GM12892 (cell line): ENCODE results near the gene FAR2.

Source experiments
- DNase-seq: peaks from one replicate; pipeline ENCODE4 v3.0.0; 2011; ENCODE audit not compliant: insufficient read length
- FAIRE-seq: peaks from 2 replicates; lab custom pipeline; 2011; peaks lifted over from hg19 to GRCh38; lab: Jason Lieb, UNC
- POLR2A ChIP-seq: IDR thresholded peaks from 2 replicates; pipeline ENCODE4 v1.6.1; 2011; ENCODE audit warnings: low read depth, low read length, control low read depth
- POLR2AphosphoS5 ChIP-seq: IDR thresholded peaks from 2 replicates; pipeline ENCODE4 v1.6.1; 2011; ENCODE audit warnings: low read depth, low read length, control low read depth
- TAF1 ChIP-seq: IDR thresholded peaks from 2 replicates; pipeline ENCODE4 v1.6.1; 2011; ENCODE audit warnings: low read depth, mild to moderate bottlenecking, control low read depth, low read length, borderline replicate concordance

FAR2 gene

DNA sequence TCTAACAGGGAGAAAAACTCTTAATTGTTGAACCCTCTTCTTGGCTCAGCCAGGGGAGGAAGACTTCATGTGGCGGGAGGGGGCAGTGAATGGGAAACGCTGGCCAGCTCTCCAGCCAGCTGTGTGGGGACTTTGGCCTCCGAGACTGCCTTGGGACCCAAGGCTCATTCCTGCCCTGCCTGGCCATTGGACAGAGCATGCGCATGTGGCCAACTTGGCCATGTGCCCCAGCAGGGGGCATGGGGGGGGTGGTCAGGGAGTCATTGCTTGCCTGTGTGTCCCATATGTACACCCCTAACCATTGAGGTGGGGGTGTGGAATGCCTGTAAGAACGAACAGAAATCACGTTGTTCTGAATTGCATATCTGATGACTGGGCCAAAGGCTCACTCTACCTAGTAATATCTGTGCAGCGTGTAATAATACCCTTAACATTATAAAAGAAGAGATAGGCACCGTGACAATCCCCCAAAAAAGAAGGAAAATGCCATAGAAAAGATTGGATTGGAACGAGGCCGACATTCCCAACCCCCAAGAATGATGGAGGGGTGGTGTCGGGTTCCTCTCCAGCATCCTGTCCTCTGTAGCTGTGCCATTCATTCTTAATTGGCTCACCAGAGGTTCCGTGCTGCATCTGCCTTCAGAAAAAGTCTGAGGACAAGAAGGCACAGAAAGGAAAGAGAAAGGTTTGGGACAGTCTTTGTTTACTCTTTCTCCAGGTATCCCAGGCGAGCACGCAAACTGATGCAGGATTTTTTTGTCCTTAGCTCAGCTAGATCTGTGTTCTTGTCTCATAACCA is 3.5 kb upstream of the FAR2 start:
- FAIRE-seq (no peak), DNase-seq (no peak)
- TF ChIP-seq POLR2A = no peak
- no peak for TF ChIP-seq TAF1
- TF ChIP-seq POLR2AphosphoS5 = no peak

DNA sequence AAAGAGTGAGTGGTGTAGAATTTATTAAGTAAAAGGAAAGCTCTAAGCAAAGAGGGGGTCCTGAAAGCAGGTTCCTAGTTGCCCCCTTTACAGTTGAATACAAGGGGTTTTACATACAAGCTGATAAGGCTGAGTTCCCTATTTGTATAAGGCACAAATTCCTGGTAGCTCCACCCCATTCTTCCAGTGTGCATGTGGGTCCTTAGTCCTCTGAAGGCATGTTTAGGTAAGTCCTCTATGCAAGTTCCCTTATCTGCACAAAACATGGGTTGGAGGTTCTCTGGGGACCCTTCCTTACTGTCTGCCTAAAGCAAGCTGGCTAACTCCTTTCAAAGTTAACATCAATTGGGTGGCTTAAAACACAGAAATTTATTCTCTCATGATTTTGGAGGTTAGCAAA is 2.9 kb upstream of the FAR2 start:
- no peak for TF ChIP-seq POLR2AphosphoS5
- no peak for TF ChIP-seq POLR2A
- no peak for TF ChIP-seq TAF1
- DNase-seq = no peak
- FAIRE-seq = no peak

DNA sequence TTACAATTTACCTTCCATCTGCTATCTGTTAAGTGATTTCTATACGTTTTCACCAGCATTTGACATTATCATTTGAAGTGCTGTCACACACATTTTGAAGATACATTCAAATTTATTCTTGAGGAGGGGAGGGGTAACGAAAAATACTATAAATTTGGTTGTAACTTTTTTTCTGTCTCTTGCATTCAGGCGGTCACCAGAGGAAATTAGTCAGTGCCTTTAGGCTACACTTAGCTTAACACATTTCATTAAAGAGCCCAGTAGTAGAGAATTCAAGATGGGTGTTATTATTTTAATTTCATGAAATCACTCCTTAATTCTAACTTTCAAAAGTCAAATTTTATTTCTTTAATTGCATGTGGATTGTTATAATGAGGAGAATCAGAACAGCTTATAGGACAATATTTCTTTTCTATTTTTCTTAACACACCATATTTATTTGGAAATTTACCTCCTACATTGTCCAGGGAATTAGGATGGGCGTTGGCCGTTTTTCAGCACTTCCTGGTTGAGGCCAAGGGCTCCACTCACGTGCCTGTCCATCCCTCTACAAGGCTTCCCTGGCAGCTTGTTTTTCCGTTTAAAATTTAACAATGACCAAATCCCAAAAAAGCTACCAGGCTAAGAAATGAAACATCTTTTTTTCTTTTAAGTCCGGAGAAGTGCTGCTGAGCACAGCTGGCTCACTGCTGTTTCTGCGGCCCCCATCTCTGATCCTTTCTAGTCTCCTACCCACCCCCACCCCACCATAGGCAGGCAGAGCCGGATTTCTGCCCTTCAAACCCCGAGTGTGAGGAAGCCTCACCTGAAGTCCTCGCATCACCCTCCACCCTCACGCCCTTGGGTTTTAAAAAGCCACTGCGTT is 1.1 kb upstream of the FAR2 start:
- FAIRE-seq (no peak), DNase-seq (no peak)
- TF ChIP-seq POLR2A (no peak), POLR2AphosphoS5 (no peak), TAF1 (no peak)

DNA sequence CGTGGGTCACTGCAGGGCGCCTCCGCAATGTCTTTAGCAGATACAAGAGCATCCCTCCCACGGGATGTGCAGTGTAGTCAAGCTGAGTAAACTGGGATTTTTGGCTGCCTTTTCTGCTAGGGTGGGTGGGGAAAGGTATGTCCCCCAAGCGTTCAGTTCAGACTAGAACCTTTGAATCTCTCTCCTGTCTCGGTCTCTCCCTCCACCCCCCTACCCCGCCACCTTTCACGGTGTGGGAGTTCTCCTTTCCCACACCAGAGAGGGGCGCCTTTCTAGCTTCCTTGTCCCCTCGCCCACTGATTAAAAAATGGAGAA is 525 bp upstream of the FAR2 start:
- TF ChIP-seq TAF1 = no peak
- no peak for TF ChIP-seq POLR2AphosphoS5
- TF ChIP-seq POLR2A = no peak
- no peak for FAIRE-seq
- peak; percentile 20 for DNase-seq

DNA sequence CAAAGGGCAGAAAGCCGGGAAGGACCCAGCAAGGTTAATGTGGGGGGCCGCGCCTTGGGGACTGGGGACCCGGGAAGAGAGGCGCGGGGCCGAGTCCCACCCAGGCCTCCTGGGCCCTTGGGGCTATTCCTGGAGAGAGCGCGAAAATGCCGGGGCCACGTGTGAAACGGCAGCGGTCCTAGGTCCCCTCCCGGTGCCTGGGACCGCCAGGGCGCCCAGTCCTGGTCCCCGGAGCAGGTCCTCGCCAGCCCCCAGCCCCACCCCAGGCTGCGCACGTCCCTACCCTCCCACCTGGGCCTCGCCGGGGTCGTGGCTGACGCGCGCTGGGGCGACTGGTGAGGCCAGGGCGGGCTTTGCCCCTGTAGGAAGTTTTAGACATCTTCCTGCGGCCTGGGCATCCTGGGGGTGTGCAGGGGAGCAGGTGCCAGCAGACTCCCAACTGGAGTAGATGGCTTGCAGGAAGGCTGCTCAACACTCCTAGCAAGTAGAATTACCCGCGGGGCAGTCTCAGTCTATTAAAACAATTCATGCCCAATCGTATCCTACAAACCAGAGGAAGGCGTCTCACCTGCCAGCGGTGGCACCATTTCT is 708 bp downstream of the FAR2 start:
- no peak for FAIRE-seq
- no peak for DNase-seq
- no peak for TF ChIP-seq POLR2AphosphoS5
- TF ChIP-seq TAF1 = no peak
- no peak for TF ChIP-seq POLR2A

DNA sequence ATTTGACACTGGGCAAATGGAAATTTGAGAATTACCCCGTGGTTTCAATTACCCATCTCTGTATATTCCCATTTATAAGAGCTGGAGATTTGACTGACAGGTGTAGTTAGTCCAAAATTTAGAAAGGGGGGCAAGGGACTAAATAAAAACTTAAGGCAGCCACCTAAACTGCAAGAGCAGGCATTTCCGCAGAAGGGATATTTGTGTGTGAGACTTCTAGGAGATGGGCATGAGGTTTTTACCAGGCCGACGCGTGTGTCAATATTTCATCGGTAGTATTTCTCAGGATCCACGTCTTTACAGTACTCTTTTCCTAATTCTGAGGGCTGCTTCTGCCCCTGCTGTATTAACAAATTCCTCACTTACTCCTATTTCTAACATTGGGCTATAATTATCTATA is 1.4 kb downstream of the FAR2 start:
- TF ChIP-seq POLR2A = no peak
- no peak for TF ChIP-seq POLR2AphosphoS5
- TF ChIP-seq TAF1 = no peak
- DNase-seq = no peak
- FAIRE-seq = no peak

DNA sequence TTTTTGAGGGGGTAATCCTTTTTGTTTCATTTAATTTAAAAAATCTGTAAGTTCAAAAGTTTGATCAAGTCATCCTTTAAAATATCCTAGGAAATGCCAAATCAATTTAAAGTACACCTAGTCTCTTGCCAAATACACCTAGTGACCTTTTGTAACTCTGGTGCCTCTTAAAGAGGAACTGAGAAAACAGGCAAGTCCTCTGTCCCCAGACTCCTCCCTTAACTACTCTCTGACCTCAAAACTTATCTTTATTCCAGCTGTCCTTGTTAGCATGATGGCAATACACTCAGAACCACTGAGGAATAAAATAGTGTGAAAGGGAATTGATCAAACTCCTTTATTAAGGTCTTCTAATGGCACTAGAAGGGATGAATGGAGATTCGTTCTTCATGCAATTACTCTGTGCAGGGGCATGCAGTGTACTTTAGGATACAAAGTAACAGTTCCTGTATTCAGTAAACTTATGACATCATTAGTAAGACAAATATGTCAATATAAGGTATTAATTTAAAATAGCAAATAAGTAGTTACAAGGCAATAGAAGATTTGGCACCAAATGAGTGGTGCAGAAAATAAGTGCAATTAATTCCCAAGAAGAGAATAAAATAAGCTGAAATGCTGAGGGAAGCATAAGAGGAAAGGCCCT is 3.3 kb downstream of the FAR2 start:
- DNase-seq = no peak
- FAIRE-seq = no peak
- no peak for TF ChIP-seq TAF1
- no peak for TF ChIP-seq POLR2AphosphoS5
- TF ChIP-seq POLR2A = no peak

DNA sequence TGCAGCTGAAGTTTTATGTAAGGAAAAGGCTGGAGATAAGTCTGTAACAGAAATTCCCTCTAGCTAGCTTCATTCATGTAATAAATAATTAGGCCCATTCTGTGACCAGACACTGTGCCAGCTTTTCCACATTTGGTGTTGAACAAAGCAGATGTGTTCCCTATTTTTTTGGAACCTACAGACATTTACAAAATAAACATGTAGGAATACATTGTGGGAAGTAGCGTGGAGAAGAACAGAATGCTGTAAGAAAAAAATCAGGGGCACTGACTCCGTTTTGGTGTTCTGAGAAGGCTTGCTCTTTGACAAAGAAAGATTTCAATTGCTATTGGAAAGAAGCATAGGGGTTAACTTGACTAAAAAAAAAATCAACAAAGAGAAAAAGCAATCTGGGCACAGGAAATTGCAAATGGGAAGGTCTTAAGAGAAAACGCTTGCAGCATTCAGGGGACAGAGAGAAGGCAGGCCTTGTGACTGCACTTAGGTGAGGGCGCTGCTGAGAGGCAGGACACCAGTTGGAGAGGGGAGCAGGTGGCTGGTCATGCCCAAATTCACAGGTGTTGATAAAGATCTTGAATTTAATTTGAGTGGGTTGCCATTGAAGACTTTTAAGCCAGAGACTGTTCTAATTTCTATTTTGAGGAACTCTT is 4.0 kb downstream of the FAR2 start:
- FAIRE-seq = no peak
- no peak for DNase-seq
- no peak for TF ChIP-seq POLR2A
- no peak for TF ChIP-seq POLR2AphosphoS5
- TF ChIP-seq TAF1 = no peak

DNA sequence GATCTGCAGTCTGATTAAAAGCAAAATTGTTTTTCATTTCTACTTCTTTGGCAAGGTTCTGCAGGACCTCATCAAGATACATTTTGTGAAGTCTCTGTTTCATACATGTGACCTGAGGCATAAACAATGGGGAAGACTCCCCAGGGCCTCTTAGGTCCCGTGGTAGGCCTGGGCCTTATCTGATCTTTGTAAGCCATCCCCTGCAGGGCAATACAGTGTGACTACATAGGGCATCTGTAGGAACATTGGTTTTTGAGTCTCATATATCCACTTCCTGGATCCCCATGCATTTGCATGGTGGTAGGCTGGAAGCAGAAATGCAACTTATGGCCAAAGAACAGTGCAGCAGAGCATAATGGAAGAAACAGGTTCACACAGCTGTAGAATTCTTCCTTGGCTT is 6.0 kb downstream of the FAR2 start:
- DNase-seq (no peak), FAIRE-seq (no peak)
- TF ChIP-seq POLR2AphosphoS5 = no peak
- TF ChIP-seq POLR2A = no peak
- no peak for TF ChIP-seq TAF1

DNA sequence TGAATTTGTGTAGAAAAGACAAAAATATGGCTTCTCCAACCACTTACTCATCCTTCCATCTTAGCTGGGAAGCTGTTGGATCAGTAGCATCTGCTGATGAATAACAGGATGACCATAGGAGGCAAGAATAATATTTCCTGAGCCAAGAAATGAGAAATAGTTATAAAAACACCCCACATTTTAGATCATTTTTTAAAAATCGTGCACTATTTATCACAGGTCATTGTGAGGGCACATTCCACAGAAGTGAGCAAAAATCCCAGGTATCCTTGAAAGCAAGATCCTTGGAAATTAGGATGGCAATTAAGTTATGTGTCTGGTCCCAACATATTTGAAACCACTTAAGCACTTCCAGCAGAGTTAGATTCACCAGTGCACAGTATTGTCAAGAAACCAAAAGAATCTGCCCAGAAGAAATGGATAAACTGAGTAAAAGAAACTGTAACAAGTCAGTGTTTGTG is 8.4 kb downstream of the FAR2 start:
- FAIRE-seq (no peak), DNase-seq (no peak)
- TF ChIP-seq POLR2AphosphoS5 (no peak), TAF1 (no peak), POLR2A (no peak)
